ENCODE data around the gene CCBE1. TPM values are rescaled to one million over a fixed set of nuclear protein-coding genes. Genes with fewer than 3 reads are reported as not detected.

The CCBE1 gene
- total RNA-seq, 4 donors from 2014 or later, result 1.5 to 10.9 (median 4.6) TPM

- H3K36me3 ChIP-seq, result no peaks in the 10 kb centered on the region
- no peak for TF ChIP-seq POLR2A (IDR thresholded peaks at IDR 0.05)
- TF ChIP-seq CTCF (IDR thresholded peaks at IDR 0.05), result no peak
- no peak overlapping the region for H3K4me3 ChIP-seq
- no peak for DNase-seq
- no peaks in the 10 kb centered on the region for H3K4me1 ChIP-seq
- no peak overlapping the region for H3K27ac ChIP-seq
- no peaks in the 10 kb centered on the region for H3K9me3 ChIP-seq
- H3K27me3 ChIP-seq, result no peaks in the 10 kb centered on the region
- intact Hi-C loops (cut with DNase I; ENCODE audit: low total_unique reads), result no loop called here
Measured at GRCh38 chr18:59658941-59659340, 38.3 kb downstream of the CCBE1 start.

- intact Hi-C loops (cut with DNase I; ENCODE audit: low total_unique reads), result no loop called here
- Histone ChIP-seq H3K36me3 (no peaks in the 10 kb centered on the region), H3K4me1 (peaks cover 0 to 4% of the 10 kb centered on the region in 2 donors), H3K27ac (peak overlapping the region in 1 of 2 donors; percentile 88), H3K27me3 (no peaks in the 10 kb centered on the region), H3K4me3 (no peak overlapping the region), H3K9me3 (no peaks in the 10 kb centered on the region)
- no peak for TF ChIP-seq CTCF (IDR thresholded peaks at IDR 0.05)
- TF ChIP-seq POLR2A (IDR thresholded peaks at IDR 0.05), result no peak
- no peak for DNase-seq
Measured at GRCh38 chr18:59657012-59657411, 40.2 kb downstream of the CCBE1 start.

- H3K27ac ChIP-seq, result peak overlapping the region in 1 of 2 donors; percentile 88
- H3K9me3 ChIP-seq, result no peaks in the 10 kb centered on the region
- H3K4me1 ChIP-seq, result peaks cover 0 to 4% of the 10 kb centered on the region in 2 donors
- H3K36me3 ChIP-seq, result no peaks in the 10 kb centered on the region
- no peak for TF ChIP-seq CTCF (IDR thresholded peaks at IDR 0.05)
- TF ChIP-seq POLR2A (IDR thresholded peaks at IDR 0.05), result no peak
- no peak overlapping the region for H3K4me3 ChIP-seq
- DNase-seq, result no peak
- intact Hi-C loops (cut with DNase I; ENCODE audit: low total_unique reads), result no loop called here
- no peaks in the 10 kb centered on the region for H3K27me3 ChIP-seq
Measured at GRCh38 chr18:59656373-59656887, 40.8 kb downstream of the CCBE1 start.

- Histone ChIP-seq H3K9me3 (no peaks in the 10 kb centered on the region), H3K4me3 (no peak overlapping the region), H3K4me1 (peaks cover 0 to 4% of the 10 kb centered on the region in 2 donors), H3K36me3 (no peaks in the 10 kb centered on the region), H3K27ac (peak overlapping the region; percentile 59 to 88), H3K27me3 (no peaks in the 10 kb centered on the region)
- TF ChIP-seq CTCF (IDR thresholded peaks at IDR 0.05) (no peak), POLR2A (IDR thresholded peaks at IDR 0.05) (no peak)
- intact Hi-C loops (cut with DNase I; ENCODE audit: low total_unique reads), result no loop called here
- no peak for DNase-seq
Measured at GRCh38 chr18:59655676-59656075, 41.5 kb downstream of the CCBE1 start.

- intact Hi-C loops (cut with DNase I; ENCODE audit: low total_unique reads), result no loop called here
- TF ChIP-seq CTCF (IDR thresholded peaks at IDR 0.05) (no peak), POLR2A (IDR thresholded peaks at IDR 0.05) (no peak)
- no peak for DNase-seq
- peaks cover 0 to 4% of the 10 kb centered on the region in 2 donors for H3K4me1 ChIP-seq
- H3K36me3 ChIP-seq, result no peaks in the 10 kb centered on the region
- H3K9me3 ChIP-seq, result no peaks in the 10 kb centered on the region
- no peaks in the 10 kb centered on the region for H3K27me3 ChIP-seq
- no peak overlapping the region for H3K27ac ChIP-seq
- H3K4me3 ChIP-seq, result no peak overlapping the region
Measured at GRCh38 chr18:59651071-59651470, 46.2 kb downstream of the CCBE1 start.

Data from uterus (tissue), 4 donors.